Measurements from ENCODE around the gene TES. TPM values are rescaled to one million over a fixed set of nuclear protein-coding genes. Genes with fewer than 3 reads are reported as not detected.
A peak's percentile ranks its signal among the peaks of the same experiment; 100 is the strongest.

The TES gene
- total and polyA plus RNA-seq, 5 donors from 2014 or later, result 91.6 to 198 (median 188) TPM

- ATAC-seq (ENCODE audit: low read depth in 2 of 2), result peak in 1 of 2 donors; percentile 50
- Histone ChIP-seq H3K9me3 (ENCODE audit: control insufficient read depth in 2 of 2, low read length in 2 of 2) (no peaks in the 10 kb centered on the region), H3K27ac (ENCODE audit: insufficient read depth, low read length, poor library complexity, severe bottlenecking) (peak overlapping the region; percentile 25), H3K4me1 (ENCODE audit: control insufficient read depth, insufficient read depth, low read length, poor library complexity, severe bottlenecking) (peaks cover 69% of the 10 kb centered on the region), H3K27me3 (ENCODE audit: control insufficient read depth, insufficient read depth, low read length) (no peaks in the 10 kb centered on the region), H3K4me3 (ENCODE audit: low read depth, low read length) (peak overlapping the region; percentile 53), H3K36me3 (ENCODE audit: control insufficient read depth, insufficient read depth, low read length) (no peaks in the 10 kb centered on the region)
- Mint-ChIP-seq H3K9me3 (no peaks in the 10 kb centered on the region), H3K4me3 (peak overlapping the region in 3 of 4 donors; percentile 7 to 63 (median 33)), H3K27me3 (no peaks in the 10 kb centered on the region), H3K4me1 (peaks cover 66 to 91% (median 79%) of the 10 kb centered on the region in 4 donors), H3K36me3 (no peaks in the 10 kb centered on the region), H3K27ac (peak overlapping the region; percentile 28 to 61 (median 32))
- peak in 1 of 3 donors; percentile 28 for DNase-seq
These were observed 14.3 kb downstream of the TES start for GRCh38 chr7:116224492-116225098.

GRCh38 chr7:116225860-116226259 is 15.5 kb downstream of the TES start:
- H3K4me1 Mint-ChIP-seq, result peaks cover 63 to 91% (median 79%) of the 10 kb centered on the region in 4 donors
- Histone ChIP-seq H3K4me3 (ENCODE audit: low read depth, low read length) (no peak overlapping the region), H3K36me3 (ENCODE audit: control insufficient read depth, insufficient read depth, low read length) (no peaks in the 10 kb centered on the region), H3K27me3 (ENCODE audit: control insufficient read depth, insufficient read depth, low read length) (no peaks in the 10 kb centered on the region), H3K27ac (ENCODE audit: insufficient read depth, low read length, poor library complexity, severe bottlenecking) (no peak overlapping the region), H3K4me1 (ENCODE audit: control insufficient read depth, insufficient read depth, low read length, poor library complexity, severe bottlenecking) (peaks cover 75% of the 10 kb centered on the region), H3K9me3 (ENCODE audit: control insufficient read depth in 2 of 2, low read length in 2 of 2) (no peaks in the 10 kb centered on the region)
- H3K9me3 Mint-ChIP-seq, result no peaks in the 10 kb centered on the region
- no peak for ATAC-seq (ENCODE audit: low read depth in 2 of 2)
- H3K27me3 Mint-ChIP-seq, result no peaks in the 10 kb centered on the region
- H3K36me3 Mint-ChIP-seq, result no peaks in the 10 kb centered on the region
- peak overlapping the region in 2 of 3 donors; percentile 2 to 38 for H3K27ac Mint-ChIP-seq
- peak overlapping the region in 2 of 4 donors; percentile 37 to 49 for H3K4me3 Mint-ChIP-seq
- no peak for DNase-seq

- DNase-seq (no peak), ATAC-seq (ENCODE audit: low read depth in 2 of 2) (no peak)
- Mint-ChIP-seq H3K4me1 (peaks cover 66 to 93% (median 80%) of the 10 kb centered on the region in 4 donors), H3K27me3 (no peaks in the 10 kb centered on the region), H3K36me3 (no peaks in the 10 kb centered on the region), H3K9me3 (no peaks in the 10 kb centered on the region), H3K4me3 (peak overlapping the region in 3 of 4 donors; percentile 10 to 49 (median 37)), H3K27ac (peak overlapping the region in 1 of 3 donors; percentile 55)
- no peaks in the 10 kb centered on the region for H3K36me3 ChIP-seq (ENCODE audit: control insufficient read depth, insufficient read depth, low read length)
- no peaks in the 10 kb centered on the region for H3K27me3 ChIP-seq (ENCODE audit: control insufficient read depth, insufficient read depth, low read length)
- no peaks in the 10 kb centered on the region for H3K9me3 ChIP-seq (ENCODE audit: control insufficient read depth in 2 of 2, low read length in 2 of 2)
- H3K4me1 ChIP-seq (ENCODE audit: control insufficient read depth, insufficient read depth, low read length, poor library complexity, severe bottlenecking), result peaks cover 76% of the 10 kb centered on the region
- H3K27ac ChIP-seq (ENCODE audit: insufficient read depth, low read length, poor library complexity, severe bottlenecking), result no peak overlapping the region
- no peak overlapping the region for H3K4me3 ChIP-seq (ENCODE audit: low read depth, low read length)
These were observed 16.3 kb downstream of the TES start for GRCh38 chr7:116226664-116227063.

- Histone ChIP-seq H3K9me3 (ENCODE audit: control insufficient read depth in 2 of 2, low read length in 2 of 2) (no peaks in the 10 kb centered on the region), H3K36me3 (ENCODE audit: control insufficient read depth, insufficient read depth, low read length) (no peaks in the 10 kb centered on the region), H3K27me3 (ENCODE audit: control insufficient read depth, insufficient read depth, low read length) (no peaks in the 10 kb centered on the region), H3K4me1 (ENCODE audit: control insufficient read depth, insufficient read depth, low read length, poor library complexity, severe bottlenecking) (peaks cover 77% of the 10 kb centered on the region), H3K4me3 (ENCODE audit: low read depth, low read length) (no peak overlapping the region), H3K27ac (ENCODE audit: insufficient read depth, low read length, poor library complexity, severe bottlenecking) (peak overlapping the region; percentile 14)
- Mint-ChIP-seq H3K36me3 (no peaks in the 10 kb centered on the region), H3K27ac (peak overlapping the region in 1 of 3 donors; percentile 39), H3K9me3 (no peaks in the 10 kb centered on the region), H3K4me3 (no peak overlapping the region), H3K27me3 (no peaks in the 10 kb centered on the region), H3K4me1 (peaks cover 68 to 93% (median 78%) of the 10 kb centered on the region in 4 donors)
- no peak for DNase-seq
- no peak for ATAC-seq (ENCODE audit: low read depth in 2 of 2)
These were observed 17.4 kb downstream of the TES start for GRCh38 chr7:116227678-116228239.

GRCh38 chr7:116228241-116228640 is 17.9 kb downstream of the TES start:
- no peak for ATAC-seq (ENCODE audit: low read depth in 2 of 2)
- Mint-ChIP-seq H3K4me1 (peaks cover 63 to 94% (median 79%) of the 10 kb centered on the region in 4 donors), H3K27me3 (no peaks in the 10 kb centered on the region), H3K4me3 (peak overlapping the region in 1 of 4 donors; percentile 29), H3K27ac (no peak overlapping the region), H3K36me3 (no peaks in the 10 kb centered on the region), H3K9me3 (no peaks in the 10 kb centered on the region)
- H3K4me3 ChIP-seq (ENCODE audit: low read depth, low read length), result no peak overlapping the region
- no peaks in the 10 kb centered on the region for H3K36me3 ChIP-seq (ENCODE audit: control insufficient read depth, insufficient read depth, low read length)
- peaks cover 80% of the 10 kb centered on the region for H3K4me1 ChIP-seq (ENCODE audit: control insufficient read depth, insufficient read depth, low read length, poor library complexity, severe bottlenecking)
- peak overlapping the region; percentile 14 for H3K27ac ChIP-seq (ENCODE audit: insufficient read depth, low read length, poor library complexity, severe bottlenecking)
- H3K27me3 ChIP-seq (ENCODE audit: control insufficient read depth, insufficient read depth, low read length), result no peaks in the 10 kb centered on the region
- no peaks in the 10 kb centered on the region for H3K9me3 ChIP-seq (ENCODE audit: control insufficient read depth in 2 of 2, low read length in 2 of 2)
- DNase-seq, result no peak

GRCh38 chr7:116229366-116229765 is 19.0 kb downstream of the TES start:
- H3K36me3 ChIP-seq (ENCODE audit: control insufficient read depth, insufficient read depth, low read length), result no peaks in the 10 kb centered on the region
- H3K4me1 ChIP-seq (ENCODE audit: control insufficient read depth, insufficient read depth, low read length, poor library complexity, severe bottlenecking), result peaks cover 77% of the 10 kb centered on the region
- Mint-ChIP-seq H3K4me3 (peak overlapping the region in 2 of 4 donors; percentile 15 to 53), H3K27ac (peak overlapping the region in 2 of 3 donors; percentile 27 to 86), H3K9me3 (no peaks in the 10 kb centered on the region), H3K27me3 (no peaks in the 10 kb centered on the region), H3K4me1 (peaks cover 58 to 93% (median 78%) of the 10 kb centered on the region in 4 donors), H3K36me3 (no peaks in the 10 kb centered on the region)
- H3K4me3 ChIP-seq (ENCODE audit: low read depth, low read length), result no peak overlapping the region
- DNase-seq (no peak), ATAC-seq (ENCODE audit: low read depth in 2 of 2) (no peak)
- H3K27ac ChIP-seq (ENCODE audit: insufficient read depth, low read length, poor library complexity, severe bottlenecking), result peak overlapping the region; percentile 15
- H3K9me3 ChIP-seq (ENCODE audit: control insufficient read depth in 2 of 2, low read length in 2 of 2), result no peaks in the 10 kb centered on the region
- no peaks in the 10 kb centered on the region for H3K27me3 ChIP-seq (ENCODE audit: control insufficient read depth, insufficient read depth, low read length)

GRCh38 chr7:116230191-116231005 is 20.1 kb downstream of the TES start:
- Mint-ChIP-seq H3K27ac (peak overlapping the region; percentile 67 to 86 (median 76)), H3K4me3 (peak overlapping the region in 3 of 4 donors; percentile 3 to 73 (median 6))

More at GRCh38 chr7:116230191-116231005, 20.1 kb downstream of the TES start:
- no peaks in the 10 kb centered on the region for H3K9me3 Mint-ChIP-seq
- peak overlapping the region; percentile 51 for H3K27ac ChIP-seq (ENCODE audit: insufficient read depth, low read length, poor library complexity, severe bottlenecking)
- no peaks in the 10 kb centered on the region for H3K9me3 ChIP-seq (ENCODE audit: control insufficient read depth in 2 of 2, low read length in 2 of 2)
- no peaks in the 10 kb centered on the region for H3K27me3 Mint-ChIP-seq
- peaks cover 77% of the 10 kb centered on the region for H3K4me1 ChIP-seq (ENCODE audit: control insufficient read depth, insufficient read depth, low read length, poor library complexity, severe bottlenecking)
- H3K36me3 ChIP-seq (ENCODE audit: control insufficient read depth, insufficient read depth, low read length), result no peaks in the 10 kb centered on the region
- H3K4me3 ChIP-seq (ENCODE audit: low read depth, low read length), result peak overlapping the region; percentile 28
- peak in 1 of 3 donors; percentile 14 for DNase-seq
- peak in 1 of 2 donors; percentile 51 for ATAC-seq (ENCODE audit: low read depth in 2 of 2)
- peaks cover 51 to 93% (median 74%) of the 10 kb centered on the region in 4 donors for H3K4me1 Mint-ChIP-seq
- no peaks in the 10 kb centered on the region for H3K27me3 ChIP-seq (ENCODE audit: control insufficient read depth, insufficient read depth, low read length)
- no peaks in the 10 kb centered on the region for H3K36me3 Mint-ChIP-seq
